Caki2 (cell line): Measurements from ENCODE around the gene LHFPL3. TPM values are rescaled to one million over a fixed set of nuclear protein-coding genes. Genes with fewer than 3 reads are reported as not detected.

Experiments
- DNase-seq: peaks from one replicate; pipeline ENCODE4 v3.0.0-alpha.2; 2015; ENCODE audit warnings: low read depth
- in situ Hi-C: cut with HindIII; loops from 2 replicates; pipeline ENCODE4 v1.10.0; 2016; ENCODE audit warnings: low sequenced_read_pairs, low pct_unique_long_range_greater_than_20kb, mixed read lengths
- total RNA-seq: library from RNA; depleted of rRNA; stranded (reverse); fragments of >200 nt; shearing (Covaris generic); gene quantifications from 2 replicates; pipeline ENCODE4 v1.2.3, GENCODE V29; 2014; ENCODE audit warnings: low replicate concordance; rRNA removed

LHFPL3 gene
- total RNA-seq, 1 experiment from 2014 or later, result not detected

GRCh38 chr7:104951546-104951945 lies 623.1 kb downstream of the LHFPL3 start:
- in situ Hi-C loops, result no loop called here
- DNase-seq, result no peak

- DNase-seq, result no peak
Observed at GRCh38 chr7:104955276-104955675, 626.9 kb downstream of the LHFPL3 start.

More at GRCh38 chr7:104955276-104955675, 626.9 kb downstream of the LHFPL3 start:
- in situ Hi-C loops, result no loop called here

Other genes starting within 250 kb of the LHFPL3 start
- gene ORC5, start 120.6 kb upstream of the LHFPL3 start, total RNA-seq, result 84.1 and 90.7 TPM in 2 replicates